Uterus (tissue), 2 donors: Measurements from ENCODE around the gene TESK2.
"Not testable (repeated sequence)": the region's sequence is repeated elsewhere in the genome, so short reads cannot be mapped to it uniquely, and the experiment has no call there.

Source experiments
- POLR2A ChIP-seq, 2 donors: fragments of 450-650 bp; IDR thresholded peaks; one replicate each; pipeline ENCODE4 v1.6.1; 2016; ENCODE audit warnings: antibody characterized with exemption in 2 of 2, mild to moderate bottlenecking in 1 of 2, moderate library complexity in 1 of 2
- TF ChIP-seq, protein P1 (sequence below), 4 experiments: fragments of 200-600 bp in 2 of 4; fragments of 450-650 bp in 2 of 4; sonication (generic) in 2 of 4; IDR thresholded peaks; one replicate each; pipeline ENCODE4 v1.5.1; 2016 to 2019; ENCODE audit warnings: antibody characterized with exemption in 4 of 4, mild to moderate bottlenecking in 2 of 4, moderate library complexity in 1 of 4

DNA sequence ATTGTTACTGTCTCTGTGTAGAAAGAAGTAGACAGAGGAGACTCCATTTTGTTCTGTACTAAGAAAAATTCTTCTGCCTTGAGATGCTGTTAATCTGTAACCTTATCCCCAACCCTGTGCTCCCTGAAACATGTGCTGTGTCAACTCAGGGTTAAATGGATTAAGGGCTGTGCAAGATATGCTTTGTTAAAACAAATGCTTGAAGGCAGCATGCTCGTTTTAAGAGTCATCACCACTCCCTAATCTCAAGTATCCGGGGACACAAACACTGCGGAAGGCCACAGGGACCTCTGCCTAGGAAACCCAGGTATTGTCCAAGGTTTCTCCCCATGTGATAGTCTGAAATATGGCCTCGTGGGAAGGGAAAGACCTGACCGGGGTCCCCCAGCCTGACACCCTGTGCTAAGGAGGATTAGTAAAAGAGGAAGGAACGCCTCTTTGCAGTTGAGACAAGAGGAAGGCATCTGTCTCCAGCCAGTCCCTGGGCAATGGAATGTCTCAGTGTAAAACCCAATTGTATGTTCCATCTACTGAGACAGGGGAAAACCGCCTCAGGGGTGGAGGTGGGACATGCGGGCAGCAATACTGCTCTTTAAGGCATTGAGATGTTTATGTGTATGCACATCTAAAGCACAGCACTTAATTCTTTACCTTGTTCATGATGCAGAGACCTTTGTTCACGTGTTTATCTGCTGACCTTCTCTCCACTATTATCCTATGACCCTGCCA is 22.7 kb upstream of the TESK2 start:
- not testable (repeated sequence) for TF ChIP-seq POLR2A (IDR thresholded peaks at IDR 0.05)
- TF ChIP-seq, protein P1, sequence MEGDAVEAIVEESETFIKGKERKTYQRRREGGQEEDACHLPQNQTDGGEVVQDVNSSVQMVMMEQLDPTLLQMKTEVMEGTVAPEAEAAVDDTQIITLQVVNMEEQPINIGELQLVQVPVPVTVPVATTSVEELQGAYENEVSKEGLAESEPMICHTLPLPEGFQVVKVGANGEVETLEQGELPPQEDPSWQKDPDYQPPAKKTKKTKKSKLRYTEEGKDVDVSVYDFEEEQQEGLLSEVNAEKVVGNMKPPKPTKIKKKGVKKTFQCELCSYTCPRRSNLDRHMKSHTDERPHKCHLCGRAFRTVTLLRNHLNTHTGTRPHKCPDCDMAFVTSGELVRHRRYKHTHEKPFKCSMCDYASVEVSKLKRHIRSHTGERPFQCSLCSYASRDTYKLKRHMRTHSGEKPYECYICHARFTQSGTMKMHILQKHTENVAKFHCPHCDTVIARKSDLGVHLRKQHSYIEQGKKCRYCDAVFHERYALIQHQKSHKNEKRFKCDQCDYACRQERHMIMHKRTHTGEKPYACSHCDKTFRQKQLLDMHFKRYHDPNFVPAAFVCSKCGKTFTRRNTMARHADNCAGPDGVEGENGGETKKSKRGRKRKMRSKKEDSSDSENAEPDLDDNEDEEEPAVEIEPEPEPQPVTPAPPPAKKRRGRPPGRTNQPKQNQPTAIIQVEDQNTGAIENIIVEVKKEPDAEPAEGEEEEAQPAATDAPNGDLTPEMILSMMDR (IDR thresholded peaks at IDR 0.05) = not testable (repeated sequence)
